ENCODE results near the gene IQSEC1.

IQSEC1 gene

DNA sequence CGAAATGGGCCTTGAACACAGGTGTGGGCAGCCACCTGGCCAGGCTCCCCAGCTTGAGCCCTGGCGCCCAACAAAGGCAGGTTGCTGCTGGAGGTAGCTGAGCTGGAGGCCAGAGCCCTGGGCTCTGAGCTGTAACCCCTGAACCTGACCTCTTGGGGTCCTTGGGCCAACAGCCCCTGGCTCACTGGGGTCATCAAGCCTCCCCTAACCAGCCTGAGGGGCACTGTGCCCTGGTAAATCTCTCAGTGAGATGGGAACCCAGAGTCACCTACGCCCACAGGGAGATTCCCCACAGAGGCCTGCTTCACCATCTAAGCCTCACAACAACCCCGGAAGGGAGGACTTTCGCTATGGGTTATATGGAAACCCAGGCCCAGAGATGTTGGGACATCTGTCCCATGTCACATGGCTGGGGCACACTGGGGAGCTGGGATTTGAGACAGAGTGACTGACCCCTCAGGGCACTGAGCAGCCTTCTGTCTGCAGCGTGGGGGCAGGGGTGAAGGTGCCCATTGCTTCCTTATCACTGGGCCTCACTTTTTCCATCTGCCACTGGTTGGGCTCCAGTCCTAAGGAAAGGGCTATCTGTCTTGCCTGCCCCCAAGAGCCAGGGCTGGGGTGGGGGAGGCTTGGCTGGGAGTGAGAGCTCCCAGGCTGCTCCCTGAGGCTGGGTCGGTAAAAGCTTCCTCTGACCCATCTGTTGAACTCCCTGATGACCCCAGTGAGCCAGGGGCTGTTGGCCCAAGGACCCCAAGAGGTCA is 59.1 kb downstream of the IQSEC1 start:
- DNase-seq: no peak

DNA sequence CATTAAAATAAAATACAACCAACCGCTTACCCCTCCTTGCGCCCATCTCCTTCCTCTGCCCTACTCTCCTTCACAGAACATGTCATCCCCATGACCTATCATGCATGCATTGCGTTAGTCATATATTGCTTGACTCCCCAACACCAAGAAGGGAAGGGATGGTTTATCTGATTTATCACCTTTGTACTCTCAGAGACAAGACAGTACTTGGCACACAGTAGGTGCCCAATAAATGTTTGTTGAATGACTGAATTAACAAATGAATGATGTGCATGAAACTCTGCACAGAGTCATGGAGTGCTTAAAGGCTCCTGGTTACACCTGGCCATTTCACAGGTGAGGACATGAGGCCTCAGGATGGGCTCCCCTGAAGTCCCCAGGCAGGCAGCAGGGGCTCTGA is 59.7 kb downstream of the IQSEC1 start:
- no peak for DNase-seq

DNA sequence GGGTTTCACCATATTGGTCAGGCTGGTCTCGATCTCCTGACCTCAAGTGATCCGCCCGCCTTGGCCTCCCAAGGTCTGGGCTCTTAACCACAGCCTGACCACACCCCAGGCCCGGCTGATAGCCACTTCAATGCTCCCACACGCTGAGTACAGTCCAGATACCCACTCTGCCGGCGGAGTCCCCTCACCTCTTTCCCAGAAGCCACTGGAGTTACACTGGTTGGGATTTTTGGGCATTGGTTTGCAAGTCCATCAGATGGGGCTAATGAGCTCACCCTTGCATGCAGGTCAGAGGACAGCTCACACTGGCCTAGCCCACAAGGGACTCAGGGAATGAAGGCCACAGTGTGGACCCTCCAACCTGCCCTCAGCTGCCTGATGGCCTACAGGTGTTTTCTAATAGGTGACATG is 60.1 kb downstream of the IQSEC1 start:
- DNase-seq: no peak

DNA sequence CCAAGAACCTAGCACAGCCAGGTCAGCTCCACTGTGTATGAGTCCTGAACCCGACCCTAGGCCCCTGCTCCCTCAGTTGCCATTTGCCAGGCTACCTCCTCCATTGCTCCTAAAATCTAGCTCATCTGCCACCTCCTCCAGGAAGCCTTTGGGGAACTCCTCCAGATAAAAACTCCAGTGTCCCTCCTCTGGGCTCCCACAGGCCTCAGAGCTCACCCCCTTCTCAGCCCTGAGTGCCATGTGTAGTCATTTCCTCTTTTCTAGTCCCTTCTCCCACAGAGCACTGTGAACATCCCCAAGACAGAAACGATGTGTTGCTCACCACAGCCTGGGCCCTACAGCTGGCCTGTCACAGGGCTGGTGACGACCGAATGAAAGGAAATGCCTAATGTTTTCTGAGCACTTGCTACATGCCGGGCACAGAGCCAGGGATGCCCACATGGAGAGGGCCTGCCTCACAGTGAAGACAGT is 61.0 kb downstream of the IQSEC1 start:
- no peak for DNase-seq

DNA sequence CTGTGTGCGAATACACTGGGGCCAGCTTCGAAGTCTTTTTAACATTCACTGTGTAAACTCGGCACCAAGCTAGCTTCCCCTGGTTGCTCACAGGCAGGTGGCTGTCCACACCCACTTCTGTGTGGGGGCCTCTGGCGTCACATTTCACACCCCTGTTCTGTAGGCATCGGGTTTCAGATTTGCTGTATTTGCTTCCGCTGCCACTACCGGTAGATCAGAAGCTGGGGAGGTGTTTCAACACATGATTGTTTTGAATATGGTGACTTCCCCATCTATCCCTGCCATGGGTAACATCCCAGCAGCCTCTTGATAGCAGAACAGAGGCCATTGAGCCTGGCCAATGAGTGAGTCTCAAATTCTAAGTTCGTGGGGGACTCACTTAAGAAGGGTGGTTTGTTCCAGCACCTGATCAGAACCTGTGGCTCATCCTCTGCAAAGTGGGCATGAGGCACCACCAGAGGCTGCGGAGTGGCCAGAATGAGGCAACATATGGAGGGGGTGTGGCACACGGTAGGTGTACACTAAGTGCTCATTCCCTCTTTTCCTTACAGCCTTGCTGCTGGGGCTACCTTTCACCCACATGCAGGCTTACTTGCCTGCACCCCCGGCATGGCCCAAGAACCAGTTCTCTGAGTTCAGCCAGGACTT is 61.5 kb downstream of the IQSEC1 start:
- DNase-seq: no peak

DNA sequence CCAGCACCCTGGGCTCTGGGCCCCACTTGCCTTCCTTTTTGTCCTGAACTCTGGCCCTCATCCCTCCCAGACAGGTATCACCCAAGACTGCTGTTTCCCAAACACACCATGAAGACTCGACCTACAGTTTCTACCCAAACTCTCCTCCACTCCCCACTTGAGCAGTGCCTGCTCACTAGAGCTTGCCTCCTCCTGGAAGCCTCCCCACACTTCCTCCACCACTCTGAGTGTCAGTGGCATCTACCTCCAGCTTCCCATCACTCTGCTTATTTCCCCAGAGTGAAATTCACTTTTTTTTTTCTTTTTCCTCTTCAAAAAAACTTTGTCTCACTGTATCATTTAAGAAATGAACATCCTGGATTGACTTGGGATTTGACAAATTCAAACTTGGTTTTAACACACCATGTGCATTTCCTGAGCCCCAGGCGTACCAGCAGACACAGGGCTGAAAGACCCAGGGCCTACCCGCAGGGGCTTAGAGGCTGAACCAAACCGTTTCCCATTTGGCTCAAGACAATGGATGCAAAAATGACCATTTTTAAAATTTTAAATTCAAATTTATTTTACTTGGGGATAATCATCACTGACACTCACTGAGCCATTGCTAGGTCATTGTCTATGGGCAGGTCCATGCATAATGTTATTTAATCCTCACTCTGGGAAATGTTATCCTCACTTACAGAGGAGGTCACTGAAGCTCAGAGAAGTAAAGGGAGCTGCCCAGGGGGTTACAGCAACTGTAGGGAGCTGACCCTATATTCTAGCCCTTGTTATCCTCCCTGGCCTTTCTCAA is 62.3 kb downstream of the IQSEC1 start:
- DNase-seq: no peak

DNA sequence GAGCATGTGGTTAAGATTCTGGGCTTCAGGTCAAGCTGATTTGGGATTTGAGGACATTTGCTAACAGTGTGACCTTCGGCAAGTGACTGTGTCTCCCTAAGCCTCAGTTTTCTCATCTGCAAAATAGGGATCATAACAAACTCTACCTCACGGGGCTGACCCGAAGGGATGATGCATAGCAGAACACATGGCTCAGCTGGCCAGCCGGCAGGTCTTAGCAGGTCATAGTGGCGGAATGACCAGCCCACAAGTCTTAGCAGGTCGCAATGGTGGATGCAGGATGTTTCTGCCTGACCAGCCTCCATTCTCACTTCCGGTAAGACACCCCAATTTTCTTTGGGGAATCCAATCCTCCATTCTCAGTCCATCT is 63.3 kb downstream of the IQSEC1 start:
- no peak for DNase-seq

DNA sequence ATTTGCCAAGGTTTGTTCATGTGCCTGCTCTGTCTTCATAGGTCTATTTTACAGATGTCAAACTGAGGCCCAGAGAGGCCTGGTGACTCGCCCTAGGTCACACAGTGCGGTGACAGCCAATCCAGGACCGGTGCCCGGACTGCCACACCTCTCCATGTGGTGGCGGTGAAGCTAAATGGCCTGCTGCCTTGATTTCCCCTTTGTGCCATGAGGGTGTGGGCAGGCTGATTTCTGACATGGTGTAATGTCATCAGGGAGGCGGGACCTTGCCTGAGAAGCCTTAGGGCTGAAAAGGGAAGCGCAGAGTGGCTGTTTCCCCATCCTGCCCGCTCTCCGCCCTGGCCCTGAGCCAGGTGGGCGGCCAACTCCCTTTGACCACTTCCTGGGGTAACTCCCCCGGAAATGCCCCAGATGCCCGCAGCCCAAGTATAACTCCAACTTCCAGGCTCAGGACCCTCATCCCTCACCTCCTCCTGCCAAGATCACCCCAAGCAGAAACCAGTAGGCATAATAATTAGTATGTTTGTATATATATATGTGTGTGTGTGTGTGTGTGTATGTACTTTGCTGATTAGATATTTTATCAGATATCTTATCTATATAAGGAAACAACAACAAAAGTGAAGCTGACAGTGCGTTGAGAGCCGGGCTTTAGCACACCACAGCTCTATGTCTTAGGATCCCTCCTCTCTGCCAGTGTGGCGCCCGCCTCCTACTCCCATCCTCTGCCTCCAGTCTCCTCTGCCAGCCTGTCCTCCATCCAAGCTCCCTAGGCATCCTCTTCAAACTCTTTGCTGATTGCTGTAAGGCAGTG is 63.9 kb downstream of the IQSEC1 start:
- DNase-seq: no peak

DNA sequence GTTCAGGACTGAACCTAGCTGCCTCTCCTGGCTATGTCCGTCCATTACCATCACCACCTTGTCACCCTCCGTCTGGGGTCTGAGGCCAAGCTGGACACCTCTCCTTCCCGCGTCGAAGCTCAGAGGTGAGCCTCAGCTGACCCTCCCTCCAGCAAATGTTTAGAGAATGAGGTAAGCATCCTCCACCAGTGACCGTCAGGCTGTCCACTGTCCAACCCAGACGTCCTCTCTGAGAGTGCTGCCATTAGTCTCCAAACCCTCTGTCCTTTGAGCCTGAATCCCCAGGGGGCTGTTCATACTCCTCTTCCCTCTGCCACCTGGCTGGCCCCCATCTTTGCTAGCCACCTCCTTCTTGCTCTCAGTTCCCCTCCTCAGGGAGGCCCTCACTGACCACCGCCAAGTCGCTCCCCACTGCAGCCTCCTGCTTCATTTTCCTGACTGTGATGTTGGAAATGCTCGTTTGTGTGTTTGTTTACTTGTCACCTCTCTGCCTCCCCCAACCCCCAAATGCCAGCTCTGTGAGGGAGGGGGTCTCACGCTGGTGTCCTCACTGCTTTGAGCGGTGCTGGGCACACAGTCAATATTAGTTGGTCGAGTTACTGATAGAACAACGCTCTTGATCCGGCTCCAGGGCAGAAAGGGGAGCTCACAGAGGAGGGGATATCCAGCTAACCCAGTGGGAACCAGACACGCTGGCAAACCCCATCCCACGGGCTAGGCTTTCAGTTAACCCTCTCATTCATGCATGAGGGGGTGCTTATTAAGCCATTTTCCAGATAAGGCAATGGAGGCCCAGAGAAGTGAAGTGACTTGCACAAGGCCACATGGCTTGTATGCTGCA is 64.9 kb downstream of the IQSEC1 start:
- no peak for DNase-seq

DNA sequence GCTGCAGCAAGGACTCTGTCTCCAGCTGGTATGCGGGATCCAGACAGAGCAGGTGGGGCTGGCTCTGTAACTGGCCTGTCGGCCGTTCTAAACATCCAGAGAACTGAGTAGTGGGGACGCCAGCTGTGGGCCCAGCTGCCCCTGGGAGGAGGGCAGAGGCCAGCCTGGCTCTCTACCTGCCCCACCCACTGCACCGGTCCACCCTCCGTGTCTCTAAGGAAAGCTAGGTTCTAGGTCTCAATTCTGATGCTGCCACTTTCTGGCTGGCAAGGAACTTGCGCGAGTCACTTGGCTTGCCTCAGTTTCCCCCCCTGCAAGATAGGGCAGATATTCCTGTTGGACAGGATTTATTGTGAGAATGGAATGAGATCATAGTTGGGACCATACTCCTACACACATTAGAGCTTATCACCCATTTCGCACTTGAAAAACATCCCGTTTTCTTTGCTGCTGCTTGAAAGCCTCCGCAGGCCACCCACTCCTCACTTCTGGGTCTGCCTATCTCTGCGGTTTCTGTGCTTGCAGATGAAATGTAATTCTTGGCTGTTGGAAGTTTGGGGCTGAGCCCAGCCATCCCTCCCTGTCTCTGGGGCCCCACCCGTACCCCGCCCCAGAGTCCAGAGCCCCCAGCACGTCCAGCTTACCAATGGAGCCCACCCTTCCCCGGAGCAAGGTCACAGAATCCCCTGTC is 65.8 kb downstream of the IQSEC1 start:
- DNase-seq: no peak

DNA sequence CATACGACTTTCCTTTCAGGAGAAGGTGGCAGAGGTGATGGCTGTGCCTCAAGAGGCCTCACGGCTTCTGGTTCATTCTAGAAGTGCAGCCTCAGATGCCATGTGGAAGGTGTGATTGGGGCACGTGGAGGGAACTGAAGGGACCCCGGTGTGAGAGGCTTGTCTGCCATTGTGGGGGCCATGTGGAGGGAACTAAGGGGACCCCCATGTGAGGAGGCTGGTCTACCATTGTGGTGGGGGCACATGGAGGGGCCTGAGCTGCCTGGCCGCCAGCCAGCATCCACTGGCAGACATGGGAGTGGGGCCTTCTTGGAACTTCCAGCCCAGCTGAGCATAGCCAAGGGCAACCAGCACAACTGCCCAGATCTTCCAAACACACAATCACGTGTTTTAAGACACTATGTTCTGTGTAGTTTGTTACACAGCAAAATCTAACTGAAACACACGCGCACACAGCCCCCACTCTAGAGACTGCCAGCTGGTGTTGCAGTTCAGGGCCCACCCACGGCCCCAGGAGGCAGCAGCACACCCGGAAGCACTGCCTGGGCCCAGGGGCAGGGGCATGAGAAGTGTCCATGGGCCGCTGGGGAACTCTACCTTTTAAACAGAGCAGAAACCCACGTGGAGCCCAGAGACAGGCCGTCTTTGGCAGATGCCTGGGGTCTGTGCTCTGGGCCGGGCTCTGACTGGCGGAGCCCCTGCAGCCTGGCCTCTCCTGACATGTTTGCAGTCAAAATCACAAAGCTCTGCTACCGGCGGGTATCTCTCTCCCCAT is 66.8 kb downstream of the IQSEC1 start:
- no peak for DNase-seq

DNA sequence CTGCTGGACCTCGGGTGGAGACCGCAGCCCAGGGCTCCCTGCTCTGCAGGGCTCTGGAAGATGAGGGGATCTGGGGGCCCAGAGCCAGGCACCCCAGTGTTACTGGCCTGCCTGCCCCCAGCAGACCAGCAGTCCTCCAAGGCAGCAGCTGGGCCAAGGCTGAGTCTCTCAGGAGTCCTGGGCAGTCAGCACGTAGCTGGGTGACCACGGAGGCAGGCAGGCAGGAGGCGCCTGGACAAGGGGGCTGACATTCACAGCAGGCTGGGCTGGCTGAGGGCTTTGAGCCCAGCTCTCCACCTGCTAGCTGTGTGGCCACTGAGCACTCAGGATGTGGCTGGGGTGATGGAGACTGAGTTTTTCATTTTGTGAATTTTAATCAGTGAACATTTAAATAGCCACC is 67.9 kb downstream of the IQSEC1 start:
- DNase-seq: no peak

DNA sequence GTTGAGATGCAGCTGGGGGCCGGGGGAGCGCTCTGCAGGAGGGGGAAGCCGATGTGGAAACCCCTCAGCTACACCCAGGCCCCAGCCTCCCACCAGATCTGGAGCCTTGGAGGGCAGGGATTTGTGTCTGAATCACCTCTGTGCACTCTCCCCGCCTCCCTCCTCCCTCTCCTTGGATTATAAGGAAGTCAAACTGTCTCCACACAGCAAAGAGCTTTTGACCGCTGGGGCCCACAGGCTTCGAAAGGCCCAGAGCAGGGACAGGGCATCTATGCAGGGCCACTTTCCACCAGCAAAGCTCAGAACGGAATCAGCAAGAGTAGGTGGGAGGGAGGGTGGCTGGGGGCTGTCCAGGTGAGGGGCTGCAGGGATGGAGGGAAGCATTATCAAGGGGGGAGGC is 68.9 kb downstream of the IQSEC1 start:
- no peak for DNase-seq

DNA sequence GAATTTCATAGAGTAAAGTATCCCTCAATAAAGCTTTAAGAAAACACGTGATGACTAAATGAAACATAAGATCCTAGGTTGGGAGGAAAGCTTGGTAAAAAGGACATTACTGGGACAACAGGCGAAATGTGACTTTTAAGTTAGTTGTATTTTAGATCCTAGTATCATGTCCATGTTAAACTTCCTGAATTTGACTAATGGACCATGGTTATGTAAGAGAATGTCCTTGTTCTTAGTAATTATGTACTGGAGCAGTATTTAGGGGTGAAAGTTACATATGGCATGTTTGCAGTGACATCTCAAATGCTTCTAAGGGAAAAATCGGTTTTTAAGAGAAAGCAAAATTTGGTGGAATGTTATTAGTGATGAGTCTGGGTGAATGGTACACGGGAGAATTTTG is 69.6 kb downstream of the IQSEC1 start:
- no peak for DNase-seq

DNA sequence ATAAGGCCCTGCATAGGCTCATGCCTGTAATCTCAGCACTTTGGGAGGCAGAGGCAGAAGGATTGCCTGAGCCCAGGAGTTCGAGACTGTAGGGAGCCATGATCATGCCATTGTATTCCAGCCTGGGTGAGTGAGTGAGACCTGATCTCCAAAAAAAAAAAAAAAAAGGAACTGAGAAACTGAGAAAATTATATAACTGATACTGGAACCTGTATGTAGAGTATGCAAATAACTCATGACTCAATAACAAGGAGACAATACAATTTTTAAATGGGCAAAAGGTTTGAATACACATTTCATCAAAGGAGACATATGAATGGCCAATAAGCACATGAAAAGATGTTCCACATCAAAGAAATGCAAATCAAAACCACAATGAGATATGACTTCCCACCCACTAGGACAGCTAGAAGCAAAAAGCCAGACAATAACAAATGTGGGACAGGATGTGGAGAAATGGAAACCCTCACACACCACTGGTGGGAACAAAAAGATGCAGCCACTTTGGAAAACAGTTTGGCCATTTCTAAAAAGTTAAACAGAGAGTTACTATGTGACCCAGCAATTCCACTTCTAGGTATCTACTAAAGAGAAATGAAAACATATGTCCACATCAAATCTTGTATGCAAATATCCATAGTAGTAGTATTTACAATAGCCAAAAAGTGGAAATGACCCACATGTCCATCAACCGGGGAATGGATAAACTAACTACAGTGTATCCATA is 70.7 kb downstream of the IQSEC1 start:
- no peak for DNase-seq

DNA sequence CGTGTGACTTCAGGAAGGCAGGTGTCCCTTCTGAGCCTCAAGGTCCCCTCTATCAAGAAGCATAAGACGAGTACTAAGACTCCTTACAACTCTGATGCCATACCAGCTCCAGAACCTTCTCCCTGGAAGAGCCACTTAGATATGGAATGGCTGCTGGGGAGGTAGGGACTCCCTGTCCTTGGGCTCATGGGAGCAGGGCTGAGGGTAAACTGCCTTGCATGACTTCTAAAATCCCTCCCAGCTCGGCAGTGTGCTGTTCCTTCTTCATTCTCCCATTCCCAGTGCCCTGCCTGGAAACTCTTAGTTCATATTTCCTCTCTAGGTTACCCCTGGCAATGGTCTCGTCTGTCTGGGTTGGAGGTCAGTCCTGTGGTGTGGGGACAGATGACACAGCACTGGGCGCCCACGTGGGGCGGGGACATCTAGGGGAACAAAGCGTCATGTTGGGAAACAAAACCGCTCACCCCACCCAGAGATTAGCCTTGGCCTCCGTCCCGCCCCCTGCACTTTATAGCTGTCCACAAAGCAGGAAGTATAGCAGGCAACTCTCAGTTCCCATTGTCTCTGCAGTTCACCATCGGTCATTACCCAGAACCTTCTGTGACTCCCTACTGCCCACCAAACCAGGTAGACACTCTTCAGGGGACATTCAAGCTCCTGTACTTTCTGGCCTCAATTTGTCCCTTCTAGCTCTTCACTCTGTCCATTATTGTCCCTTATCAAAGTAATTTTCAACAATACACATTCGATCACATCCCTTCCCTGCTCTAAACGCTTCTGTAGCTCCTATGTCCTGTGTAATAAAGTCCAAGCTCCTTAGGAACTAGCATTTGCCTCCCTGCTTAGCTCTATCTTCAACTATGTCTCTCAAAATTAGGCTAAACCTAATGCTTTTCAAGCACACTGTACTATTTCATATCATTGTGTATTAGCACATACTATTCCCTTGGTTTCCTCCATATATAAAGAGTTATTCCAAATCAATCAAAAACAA is 73.8 kb downstream of the IQSEC1 start:
- DNase-seq: no peak

DNA sequence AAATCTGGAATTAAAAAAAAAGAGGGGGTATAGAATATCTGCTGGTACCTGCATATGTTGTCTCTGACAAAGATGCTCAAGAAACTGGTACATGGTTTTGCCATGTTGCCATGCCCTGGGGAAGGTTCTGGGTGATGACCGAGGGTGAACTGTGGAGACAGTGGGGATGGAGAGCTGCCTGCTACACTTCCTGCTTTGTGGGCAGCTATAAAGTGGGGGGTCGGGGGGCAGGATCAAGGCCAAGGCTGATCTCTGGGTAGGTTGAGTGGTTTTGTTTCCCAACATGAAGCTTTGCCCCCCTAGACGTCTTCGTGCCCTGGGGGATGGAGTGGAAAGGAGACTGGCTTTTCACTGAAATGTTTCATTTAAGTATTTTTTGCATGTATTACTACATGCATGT is 74.6 kb downstream of the IQSEC1 start:
- no peak for DNase-seq

DNA sequence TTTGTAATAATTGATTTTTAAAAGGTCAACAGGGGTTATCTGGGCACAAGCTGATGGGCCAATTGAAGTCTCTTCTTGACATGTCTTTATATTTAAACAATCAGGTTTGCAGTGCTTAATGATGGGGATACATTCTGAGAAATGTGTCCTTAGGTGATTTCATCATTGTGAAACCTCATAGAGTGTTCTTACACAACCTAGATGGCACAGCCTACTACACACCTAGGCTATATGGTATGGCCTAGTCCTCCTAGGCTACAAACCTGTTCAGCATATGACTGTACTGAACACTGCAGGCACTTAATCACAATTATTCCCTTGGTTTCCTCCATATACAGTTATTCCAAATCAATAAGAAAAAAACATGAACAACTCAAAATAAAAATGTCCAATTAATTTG is 75.8 kb downstream of the IQSEC1 start:
- no peak for DNase-seq

DNA sequence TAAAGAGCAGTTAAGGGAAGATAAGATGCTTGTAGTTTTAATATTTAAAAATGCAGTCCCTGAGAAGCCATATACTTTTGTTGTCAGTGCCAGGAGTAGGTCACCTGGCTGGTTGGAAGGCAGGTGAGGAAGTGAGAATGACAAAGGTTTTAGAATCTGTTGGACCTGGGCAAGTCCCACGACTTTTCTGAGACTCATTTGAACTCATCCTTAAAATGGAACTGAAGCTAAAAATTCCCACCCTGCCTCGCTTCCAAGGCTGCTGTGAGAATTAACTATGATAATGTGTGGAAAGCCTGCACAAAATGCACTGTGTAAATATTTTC is 77.1 kb downstream of the IQSEC1 start:
- DNase-seq: no peak

All from fibroblast of upper back skin (primary cell).